Endothelial cell of hepatic sinusoid (primary cell): ENCODE results near the gene AMACR.
"Not testable (repeated sequence)": the region's sequence is repeated elsewhere in the genome, so short reads cannot be mapped to it uniquely, and the experiment has no call there.

ENCODE experiments used
- in situ Hi-C: cut with HindIII; loops from 2 replicates; pipeline ENCODE4 v1.10.0; 2017; ENCODE audit warnings: low sequenced_read_pairs

Gene AMACR

GRCh38 chr5:33969572-33970452, 38.0 kb downstream of the AMACR start:
- in situ Hi-C loops = no loop called here

GRCh38 chr5:33968211-33969005, 39.4 kb downstream of the AMACR start:
- in situ Hi-C loops = no loop called here

- in situ Hi-C loops = no loop called here
Observed at GRCh38 chr5:33966805-33967204, 41.0 kb downstream of the AMACR start.

- in situ Hi-C loops = no loop called here
Observed at GRCh38 chr5:33964132-33964700, 43.6 kb downstream of the AMACR start.

GRCh38 chr5:33958176-33958575, 49.7 kb downstream of the AMACR start:
- in situ Hi-C loops = no loop called here

- in situ Hi-C loops = no loop called here
Observed at GRCh38 chr5:33957577-33958150, 50.2 kb downstream of the AMACR start.

GRCh38 chr5:33952175-33952574, 55.7 kb downstream of the AMACR start:
- in situ Hi-C loops = not testable (repeated sequence)

GRCh38 chr5:33944543-33945132, 63.2 kb downstream of the AMACR start:
- in situ Hi-C loops = no loop called here

- in situ Hi-C loops = no loop called here
Observed at GRCh38 chr5:33941090-33941489, 66.8 kb downstream of the AMACR start.

- in situ Hi-C loops = no loop called here
Observed at GRCh38 chr5:33939556-33940262, 68.1 kb downstream of the AMACR start.

GRCh38 chr5:33938881-33939280, 69.0 kb downstream of the AMACR start:
- in situ Hi-C loops = no loop called here

- in situ Hi-C loops = no loop called here
Observed at GRCh38 chr5:33938507-33938796, 69.4 kb downstream of the AMACR start.

- in situ Hi-C loops = no loop called here
Observed at GRCh38 chr5:33937707-33938506, 69.9 kb downstream of the AMACR start.

GRCh38 chr5:33937017-33937706, 70.7 kb downstream of the AMACR start:
- in situ Hi-C loops = no loop called here

- in situ Hi-C loops = no loop called here
Observed at GRCh38 chr5:33936381-33937016, 71.4 kb downstream of the AMACR start, which contains the start of gene RXFP3. Gene RXFP3, plus strand, starts transcription at chr5:33936386. Its CDS starts 355 bp downstream, at chr5:33936741.
